ENCODE data around the gene KHDC3L.

DNA sequence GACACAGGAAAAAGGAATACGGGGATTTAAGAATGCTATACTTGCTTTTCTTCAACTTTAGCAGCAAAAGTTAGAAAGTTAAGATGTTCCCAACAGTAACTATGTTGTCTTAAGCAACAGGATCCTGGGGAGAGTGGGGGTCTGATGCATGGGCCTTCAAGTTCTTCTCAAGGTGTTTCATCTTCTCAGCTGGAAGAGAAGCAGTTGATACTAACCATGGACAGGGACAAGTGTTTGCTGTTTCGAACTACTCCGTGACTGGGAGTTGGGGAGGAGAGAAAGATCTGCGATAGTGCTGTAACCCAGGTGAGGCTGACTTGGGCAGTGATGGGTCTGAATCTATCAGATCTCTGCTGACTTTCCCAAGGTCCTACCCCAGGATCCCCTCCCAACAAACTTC, 6.2 kb downstream of the KHDC3L start:
- TF ChIP-seq EP300 (IDR thresholded peaks at IDR 0.05), result no peak
- TF ChIP-seq, protein P1, sequence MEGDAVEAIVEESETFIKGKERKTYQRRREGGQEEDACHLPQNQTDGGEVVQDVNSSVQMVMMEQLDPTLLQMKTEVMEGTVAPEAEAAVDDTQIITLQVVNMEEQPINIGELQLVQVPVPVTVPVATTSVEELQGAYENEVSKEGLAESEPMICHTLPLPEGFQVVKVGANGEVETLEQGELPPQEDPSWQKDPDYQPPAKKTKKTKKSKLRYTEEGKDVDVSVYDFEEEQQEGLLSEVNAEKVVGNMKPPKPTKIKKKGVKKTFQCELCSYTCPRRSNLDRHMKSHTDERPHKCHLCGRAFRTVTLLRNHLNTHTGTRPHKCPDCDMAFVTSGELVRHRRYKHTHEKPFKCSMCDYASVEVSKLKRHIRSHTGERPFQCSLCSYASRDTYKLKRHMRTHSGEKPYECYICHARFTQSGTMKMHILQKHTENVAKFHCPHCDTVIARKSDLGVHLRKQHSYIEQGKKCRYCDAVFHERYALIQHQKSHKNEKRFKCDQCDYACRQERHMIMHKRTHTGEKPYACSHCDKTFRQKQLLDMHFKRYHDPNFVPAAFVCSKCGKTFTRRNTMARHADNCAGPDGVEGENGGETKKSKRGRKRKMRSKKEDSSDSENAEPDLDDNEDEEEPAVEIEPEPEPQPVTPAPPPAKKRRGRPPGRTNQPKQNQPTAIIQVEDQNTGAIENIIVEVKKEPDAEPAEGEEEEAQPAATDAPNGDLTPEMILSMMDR (IDR thresholded peaks at IDR 0.05), result no peak
- no peak for TF ChIP-seq POLR2A (IDR thresholded peaks at IDR 0.05; ENCODE audit: low read depth)

Measured in esophagus muscularis mucosa (tissue), 4 donors.